ENCODE measurements around the gene TNFRSF12A. TPM values are rescaled to one million over a fixed set of nuclear protein-coding genes. Genes with fewer than 3 reads are reported as not detected.
A peak's percentile ranks its signal among the peaks of the same experiment; 100 is the strongest.

The TNFRSF12A gene
- total and polyA plus RNA-seq, 2 of the 13 experiments (the other 11 are each of a cell fraction or from before 2014, with no cell fraction given), result 61.9 to 66.0 TPM

DNA sequence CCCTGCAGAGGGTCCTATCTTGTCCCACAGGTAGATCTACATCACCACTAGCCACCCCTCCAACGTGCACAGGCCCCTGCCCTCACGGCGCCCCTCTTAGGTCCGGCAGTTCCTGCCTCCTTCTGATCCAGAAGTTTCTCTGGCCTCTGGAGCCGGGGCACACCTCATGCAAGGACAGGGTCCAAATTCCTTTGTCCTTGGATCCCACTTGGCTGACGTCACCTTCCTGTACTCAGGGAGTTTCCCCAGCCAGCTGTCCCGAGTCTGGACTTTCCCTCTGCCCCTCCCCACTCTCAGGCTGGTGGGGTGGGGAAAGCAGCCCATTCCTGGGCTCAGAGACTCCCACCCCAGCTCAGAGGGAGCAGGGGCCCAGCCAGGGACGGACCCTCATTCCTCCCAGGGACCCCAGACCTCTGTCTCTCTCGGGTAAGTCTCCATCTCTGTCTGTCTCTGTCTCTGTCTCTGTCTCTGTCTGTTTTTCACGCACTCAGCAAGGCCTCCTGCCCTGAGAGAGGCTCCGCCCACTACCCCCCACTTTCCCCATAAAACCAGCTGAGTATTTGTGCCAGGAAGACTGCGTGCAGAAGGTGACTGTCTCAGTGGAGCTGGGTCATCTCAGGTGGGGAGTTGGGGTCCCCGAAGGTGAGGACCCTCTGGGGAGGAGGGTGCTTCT lies 45.0 kb downstream of the TNFRSF12A start, which contains the start of gene IL32 (continued):
- peak; percentile 32; the same call in 1 of the 2 replicates for TF ChIP-seq FOXK1 (CRISPR knock-in tag; IDR thresholded peaks at IDR 0.05; ENCODE audit: borderline replicate concordance, low read depth)
- peak; percentile 83 for TF ChIP-seq ETV5 (CRISPR knock-in tag; IDR thresholded peaks at IDR 0.05; ENCODE audit: borderline replicate concordance)
- TF ChIP-seq ZNF230 (CRISPR knock-in tag; IDR thresholded peaks at IDR 0.05), result 0 out of 2 replicates have a peak, but pooled peaks have one; percentile 15
- no peak for TF ChIP-seq ZSCAN30 (CRISPR knock-in tag; IDR thresholded peaks at IDR 0.05)
- TF ChIP-seq ZNF234 (CRISPR knock-in tag; conservative IDR thresholded peaks at IDR 0.05), result no peak
- TF ChIP-seq ZNF317 (CRISPR knock-in tag; IDR thresholded peaks at IDR 0.05), result peak; percentile 10; the same call in 1 of the 2 replicates
- TF ChIP-seq STAT6 (CRISPR knock-in tag; IDR thresholded peaks at IDR 0.05; ENCODE audit: borderline replicate concordance), result peak; percentile 54; the same call in 1 of the 2 replicates
- no peak for TF ChIP-seq ZC3H4 (CRISPR knock-in tag; IDR thresholded peaks at IDR 0.05; ENCODE audit: borderline replicate concordance)
- no peak for TF ChIP-seq TP53 (CRISPR knock-in tag; conservative IDR thresholded peaks at IDR 0.05)
- TF ChIP-seq FOXP4 (CRISPR knock-in tag; IDR thresholded peaks at IDR 0.05), result peak; percentile 35; the same call in 1 of the 2 replicates
- no peak for TF ChIP-seq ZNF484 (CRISPR knock-in tag; IDR thresholded peaks at IDR 0.05; ENCODE audit: borderline replicate concordance, low read depth)
- 0 out of 2 replicates have a peak, but pooled peaks have one; percentile 12 for TF ChIP-seq UBTF (CRISPR knock-in tag; IDR thresholded peaks at IDR 0.05)
- TF ChIP-seq MEF2D (CRISPR knock-in tag; IDR thresholded peaks at IDR 0.05), result peak; percentile 52; the same call in 1 of the 2 replicates
- no peak for TF ChIP-seq POGZ (CRISPR knock-in tag; IDR thresholded peaks at IDR 0.05)
- TF ChIP-seq KLF16 (CRISPR knock-in tag; IDR thresholded peaks at IDR 0.05), result peak in 1 of 2 experiments; percentile 77; a peak in 1 of 4 replicates
- TF ChIP-seq HNF4G (IDR thresholded peaks at IDR 0.05; ENCODE audit: borderline replicate concordance, low read depth, low read length), result peak; percentile 95
- TF ChIP-seq HNF4G (CRISPR knock-in tag; IDR thresholded peaks at IDR 0.05; ENCODE audit: borderline replicate concordance, low read depth), result peak; percentile 97
- TF ChIP-seq ZNF235 (CRISPR knock-in tag; IDR thresholded peaks at IDR 0.05; ENCODE audit: borderline replicate concordance), result peak; percentile 5; the same call in 1 of the 2 replicates
- TF ChIP-seq ELF4 (CRISPR knock-in tag; IDR thresholded peaks at IDR 0.05; ENCODE audit: borderline replicate concordance), result peak; percentile 49; the same call in 1 of the 2 replicates
- no peak for TF ChIP-seq ZNF615 (CRISPR knock-in tag; IDR thresholded peaks at IDR 0.05; ENCODE audit: borderline replicate concordance)
- 0 out of 2 replicates have a peak, but pooled peaks have one; percentile 61 for TF ChIP-seq NAIF1 (CRISPR knock-in tag; IDR thresholded peaks at IDR 0.05; ENCODE audit: borderline replicate concordance)

All from HepG2 (cell line).